OCI-LY3 (cell line): ENCODE results near the gene STX10.

Experiments
- H2AFZ ChIP-seq: fragments of 200-600, 300-600 bp; shearing (Covaris generic); 2 replicates; pipeline ENCODE4 v1.6.0; 2014; ENCODE audit warnings: antibody characterized with exemption, low read depth, low read length
- H3K27ac ChIP-seq: fragments of 200-600, 300-600 bp; sonication (generic); 2 replicates; pipeline ENCODE4 v1.5.1; 2014; ENCODE audit warnings: mild to moderate bottlenecking, low read length, moderate library complexity, mixed read lengths
- H3K27me3 ChIP-seq: fragments of 200-600, 300-600 bp; sonication (generic); 2 replicates; pipeline ENCODE4 v1.6.1; 2014; ENCODE audit warnings: low read depth, low read length, mixed read lengths
- H3K36me3 ChIP-seq: fragments of 200-600, 300-600 bp; sonication (generic); replicated peaks from 2 replicates; pipeline ENCODE3; 2014; ENCODE audit warnings: low read depth, low read length, mixed read lengths
- H3K4me1 ChIP-seq: fragments of 300-600, 200-600 bp; sonication (generic); 2 replicates; pipeline ENCODE4 v1.6.1; 2014; ENCODE audit warnings: low read length, mixed read lengths
- H3K4me2 ChIP-seq: fragments of 200-600, 300-600 bp; sonication (generic); 2 replicates; pipeline ENCODE4 v1.6.1; 2014; ENCODE audit warnings: low read length, mixed read lengths
- H3K4me3 ChIP-seq: fragments of 300-600, 200-600 bp; sonication (generic); 2 replicates; pipeline ENCODE4 v1.5.1; 2014; ENCODE audit warnings: antibody characterized with exemption, mild to moderate bottlenecking, low read length, moderate library complexity
- H3K79me2 ChIP-seq: fragments of 300-600, 200-600 bp; shearing (Covaris generic); 2 replicates; pipeline ENCODE4 v1.6.1; 2014; ENCODE audit warnings: mild to moderate bottlenecking, low read length, mixed read lengths
- H3K9ac ChIP-seq: fragments of 300-600, 200-600 bp; shearing (Covaris generic); 2 replicates; pipeline ENCODE4 v1.6.0; 2014; ENCODE audit warnings: mild to moderate bottlenecking, low read length, moderate library complexity
- H3K9me3 ChIP-seq: fragments of 200-600, 300-600 bp; shearing (Covaris generic); 2 replicates; pipeline ENCODE4 v1.6.1; 2014; ENCODE audit warnings: low read length, mixed read lengths; ENCODE audit not compliant: insufficient read depth
- H4K20me1 ChIP-seq: fragments of 200-600, 300-600 bp; sonication (generic); 2 replicates; pipeline ENCODE4 v1.6.1; 2016; ENCODE audit warnings: low read length, mixed read lengths; ENCODE audit not compliant: insufficient read depth
- CTCF ChIP-seq: fragments of 200-600, 300-600 bp; sonication (generic); IDR thresholded peaks from 2 replicates; pipeline ENCODE4 v1.5.1; 2014; ENCODE audit warnings: antibody characterized with exemption, low read length, low read depth
- EZH2phosphoT487 ChIP-seq: fragments of 200-600 bp; shearing (Covaris generic); IDR thresholded peaks from 2 replicates; pipeline ENCODE4 v1.6.1; 2018; ENCODE audit warnings: antibody characterized with exemption, mixed run types, low read depth

The STX10 gene

DNA sequence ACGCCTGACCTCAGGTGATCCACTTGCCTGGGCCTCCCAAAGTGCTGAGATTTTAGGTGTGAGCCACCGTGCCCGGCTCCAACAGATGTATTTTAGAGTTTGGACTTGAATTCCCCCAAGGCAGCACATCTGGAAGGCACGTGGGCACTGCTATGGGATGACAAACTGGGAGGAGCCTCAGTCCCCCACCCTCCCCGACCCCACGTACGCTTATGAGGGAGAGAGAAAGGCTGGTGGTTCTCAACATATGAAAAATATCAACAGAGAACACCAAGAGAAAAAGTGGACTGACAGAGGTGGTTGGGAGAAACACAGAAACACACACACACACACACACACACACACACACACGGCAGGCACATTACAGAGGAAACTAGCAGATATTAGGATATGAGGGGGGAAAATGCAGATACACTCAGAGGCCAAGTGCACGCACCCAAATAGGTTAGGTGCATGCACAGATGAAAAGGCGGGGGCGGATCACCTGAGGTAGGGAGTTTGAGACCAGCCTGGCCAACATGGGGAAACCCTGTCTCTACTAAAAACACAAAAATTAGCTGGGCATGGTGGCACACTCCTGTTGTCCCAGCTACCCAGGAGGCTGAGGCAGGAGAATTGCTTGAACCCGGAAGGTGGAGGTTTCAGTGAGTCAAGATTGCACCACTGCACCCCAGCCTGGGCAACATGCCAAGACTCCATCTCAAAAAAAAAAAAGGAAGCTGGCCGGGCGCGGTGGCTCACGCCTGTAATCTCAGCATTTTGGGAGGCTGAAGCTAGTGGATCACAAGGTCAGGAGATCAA lies 3.2 kb downstream of the STX10 start:
- Histone ChIP-seq H3K9me3 (no peaks in the 10 kb centered on the region), H3K27ac (no peak overlapping the region), H3K4me2 (no peak overlapping the region), H3K27me3 (no peaks in the 10 kb centered on the region), H3K4me1 (no peaks in the 10 kb centered on the region), H3K36me3 (peaks cover 5% of the 10 kb centered on the region), H3K9ac (no peak overlapping the region), H3K79me2 (peaks cover 8% of the 10 kb centered on the region), H4K20me1 (no peaks in the 10 kb centered on the region), H3K4me3 (no peak overlapping the region), H2AFZ (no peak overlapping the region)
- TF ChIP-seq CTCF, result no peak
- no peak for TF ChIP-seq EZH2phosphoT487

DNA sequence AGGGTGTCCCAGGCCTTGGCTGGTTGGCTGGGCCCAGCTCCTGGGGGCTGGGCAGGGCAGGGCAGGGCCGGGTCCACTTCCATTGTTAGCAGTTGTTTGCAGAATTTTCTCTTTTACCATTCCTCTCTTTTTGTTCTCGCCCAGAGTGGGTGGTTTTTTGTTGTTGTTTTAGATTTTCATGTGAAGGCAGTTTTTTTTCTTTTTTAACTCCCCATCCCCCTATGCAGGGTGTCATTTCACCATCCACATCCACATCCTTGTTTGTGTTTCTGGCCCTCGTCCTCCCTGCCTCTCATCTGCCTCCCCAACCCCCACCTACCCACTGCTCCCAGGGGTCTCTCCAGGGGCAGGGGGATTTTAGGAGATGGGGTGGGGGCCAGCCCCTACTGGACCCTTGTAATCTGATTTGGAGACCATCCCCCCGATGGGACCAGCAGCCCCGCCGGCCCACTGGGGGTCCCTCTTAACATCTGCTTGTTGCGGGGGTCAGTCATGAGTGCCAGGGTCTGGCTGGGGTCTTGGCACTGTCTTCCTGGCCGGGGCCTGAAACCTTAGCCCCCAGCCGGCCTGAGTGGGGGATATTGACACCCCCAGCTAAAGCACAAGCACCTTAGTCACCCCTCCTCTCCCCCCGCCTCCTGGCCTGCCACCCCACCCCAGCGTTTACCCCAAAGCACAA lies 10.4 kb downstream of the STX10 start:
- Histone ChIP-seq H3K9ac (no peak overlapping the region), H3K36me3 (peaks cover 39% of the 10 kb centered on the region), H3K27ac (no peak overlapping the region)

DNA sequence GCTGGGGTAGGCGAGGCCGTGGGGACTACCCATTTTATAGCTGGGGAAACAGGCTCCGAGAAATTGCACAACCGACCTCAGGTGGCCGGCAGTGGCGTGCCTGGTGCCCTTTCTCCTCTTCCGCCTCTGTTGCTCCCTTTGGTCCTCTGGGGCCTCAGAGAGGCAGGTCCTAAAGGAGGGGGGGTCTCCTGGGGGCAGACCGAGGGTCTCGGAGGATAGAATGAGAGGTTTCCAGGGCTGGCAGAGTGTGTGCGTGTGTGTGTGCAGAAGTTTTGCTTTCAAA lies 11.3 kb downstream of the STX10 start:
- no peaks in the 10 kb centered on the region for H3K9me3 ChIP-seq
- no peak overlapping the region for H3K9ac ChIP-seq
- peaks cover 9% of the 10 kb centered on the region for H4K20me1 ChIP-seq
- peaks cover 13% of the 10 kb centered on the region; the same call in 1 of the 2 replicates for H3K79me2 ChIP-seq
- no peak overlapping the region for H3K4me3 ChIP-seq
- peaks cover 36% of the 10 kb centered on the region for H3K36me3 ChIP-seq
- H2AFZ ChIP-seq, result no peak overlapping the region
- no peaks in the 10 kb centered on the region for H3K4me1 ChIP-seq
- no peak overlapping the region for H3K27ac ChIP-seq
- no peaks in the 10 kb centered on the region for H3K27me3 ChIP-seq
- TF ChIP-seq CTCF (no peak), EZH2phosphoT487 (no peak)
- H3K4me2 ChIP-seq, result no peak overlapping the region

More for the DNA sequence above, 10.4 kb downstream of the STX10 start:
- Histone ChIP-seq H3K4me1 (no peaks in the 10 kb centered on the region), H3K4me3 (no peak overlapping the region), H2AFZ (no peak overlapping the region), H3K9me3 (no peaks in the 10 kb centered on the region), H4K20me1 (peaks cover 6% of the 10 kb centered on the region), H3K4me2 (no peak overlapping the region), H3K27me3 (no peaks in the 10 kb centered on the region), H3K79me2 (peaks cover 4% of the 10 kb centered on the region; the same call in 1 of the 2 replicates)
- no peak for TF ChIP-seq EZH2phosphoT487
- no peak for TF ChIP-seq CTCF

GRCh38 chr19:13138171-13138915 lies 11.8 kb downstream of the STX10 start:
- no peak for TF ChIP-seq EZH2phosphoT487
- no peak for TF ChIP-seq CTCF
- H4K20me1 ChIP-seq, result peaks cover 14% of the 10 kb centered on the region
- no peak overlapping the region for H3K9ac ChIP-seq
- peaks cover 36% of the 10 kb centered on the region for H3K36me3 ChIP-seq
- no peak overlapping the region for H2AFZ ChIP-seq
- no peaks in the 10 kb centered on the region for H3K27me3 ChIP-seq
- no peak overlapping the region for H3K4me2 ChIP-seq
- H3K4me3 ChIP-seq, result no peak overlapping the region
- H3K27ac ChIP-seq, result no peak overlapping the region
- H3K4me1 ChIP-seq, result no peaks in the 10 kb centered on the region
- no peaks in the 10 kb centered on the region for H3K9me3 ChIP-seq
- H3K79me2 ChIP-seq, result peaks cover 18% of the 10 kb centered on the region
